GM19324 (cell line): Measurements from ENCODE around the gene BEAN1.
A peak's percentile ranks its signal among the peaks of the same experiment; 100 is the strongest.
"Not testable (repeated sequence)": the region's sequence is repeated elsewhere in the genome, so short reads cannot be mapped to it uniquely, and the experiment has no call there.

Experiments used
- ATAC-seq: cut with Tn5 transposase; IDR thresholded peaks from one replicate; pipeline ENCODE4 v1.9.1; 2021; ENCODE audit warnings: mild to moderate bottlenecking, moderate library complexity; ENCODE audit not compliant: unreplicated experiment, low FRiP score

Gene BEAN1

DNA sequence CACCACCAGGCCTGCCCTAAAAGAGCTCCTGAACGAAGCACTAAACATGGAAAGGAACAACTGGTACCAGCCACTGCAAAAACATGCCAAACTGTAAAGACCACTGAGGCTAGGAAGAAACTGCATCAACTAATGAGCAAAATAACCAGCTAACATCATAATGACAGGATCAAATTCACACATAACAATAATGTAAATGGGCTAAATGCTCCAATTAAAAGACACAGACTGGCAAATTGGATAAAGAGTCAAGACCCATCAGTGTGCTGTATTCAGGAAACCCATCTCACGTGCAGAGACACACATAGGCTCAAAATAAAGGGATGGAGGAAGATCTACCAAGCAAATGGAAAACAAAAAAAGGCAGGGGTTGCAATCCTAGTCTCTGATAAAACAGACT is 70.8 kb downstream of the BEAN1 start:
- ATAC-seq: not testable (repeated sequence)

DNA sequence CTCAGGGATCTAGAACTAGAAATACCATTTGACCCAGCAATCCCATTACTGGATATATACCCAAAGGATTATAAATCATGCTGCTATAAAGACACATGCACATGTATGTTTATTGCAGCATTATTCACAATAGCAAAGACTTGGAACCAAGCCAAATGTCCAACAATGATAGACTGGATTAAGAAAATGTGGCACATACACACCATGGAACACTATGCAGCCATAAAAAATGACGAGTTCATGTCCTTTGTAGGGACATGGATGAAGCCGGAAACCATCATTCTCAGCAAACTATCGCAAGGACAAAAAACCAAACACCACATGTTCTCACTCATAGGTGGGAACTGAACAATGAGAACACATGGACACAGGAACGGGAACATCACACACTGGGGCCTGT is 74.5 kb downstream of the BEAN1 start:
- ATAC-seq: not testable (repeated sequence)

DNA sequence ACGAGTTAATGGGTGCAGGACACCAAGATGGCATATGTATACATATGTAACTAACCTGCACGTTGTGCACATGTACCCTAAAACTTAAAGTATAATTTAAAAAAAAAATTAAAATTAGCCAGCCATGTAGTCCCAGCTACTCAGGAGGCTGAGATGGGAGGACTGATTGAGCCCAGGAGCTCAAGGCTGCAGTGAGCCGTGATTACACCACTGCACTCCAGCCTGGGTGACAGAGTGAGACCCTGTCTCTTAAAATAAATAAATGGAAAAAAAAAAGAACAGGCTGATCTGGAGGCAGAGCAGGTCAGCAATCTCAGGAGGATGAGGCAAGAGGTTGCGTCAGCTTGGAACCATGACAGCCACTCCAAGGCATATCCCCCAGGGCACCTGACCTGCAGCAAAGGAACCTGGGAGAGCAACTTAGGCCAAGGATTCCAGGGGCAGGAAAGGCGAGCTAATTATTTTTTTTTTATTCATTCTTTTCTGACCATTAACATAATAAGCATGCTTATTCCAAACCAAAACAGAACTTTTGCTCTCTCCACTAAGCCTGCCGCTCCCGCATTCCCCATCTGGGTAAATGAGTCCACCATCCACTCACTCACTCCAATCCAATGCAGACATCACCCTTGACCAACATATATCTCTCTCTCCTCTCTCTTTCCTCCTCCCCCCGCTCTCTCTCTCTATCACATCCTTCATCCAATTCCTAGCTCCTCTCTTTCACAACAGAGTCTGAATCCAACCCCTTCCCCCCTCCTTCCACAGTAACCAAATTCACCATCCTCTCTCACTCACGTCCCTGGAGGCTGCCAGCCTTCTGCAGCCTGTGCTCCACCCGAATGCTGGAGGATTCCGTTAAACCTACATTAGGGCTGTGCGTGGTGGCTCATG is 75.2 kb downstream of the BEAN1 start:
- ATAC-seq: no peak

DNA sequence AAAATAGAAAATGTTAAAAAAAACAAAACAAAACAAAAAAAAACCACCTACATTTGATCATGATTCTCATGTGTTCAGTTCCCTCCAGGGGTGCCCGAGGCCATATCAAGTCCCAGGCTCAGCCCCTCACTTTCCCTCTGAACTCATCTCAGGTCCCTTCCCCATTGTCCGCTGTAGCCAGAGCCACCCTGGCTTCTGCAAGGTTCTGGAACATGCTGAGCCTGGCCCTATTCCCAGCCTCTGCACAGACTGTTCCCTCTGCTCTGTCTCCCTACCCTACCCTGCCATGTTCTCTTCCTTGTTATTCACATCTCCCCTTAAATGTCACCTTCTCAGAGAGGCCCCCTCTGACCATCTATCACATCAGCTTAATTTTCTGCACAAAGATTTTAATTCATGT is 75.9 kb downstream of the BEAN1 start:
- ATAC-seq: no peak

DNA sequence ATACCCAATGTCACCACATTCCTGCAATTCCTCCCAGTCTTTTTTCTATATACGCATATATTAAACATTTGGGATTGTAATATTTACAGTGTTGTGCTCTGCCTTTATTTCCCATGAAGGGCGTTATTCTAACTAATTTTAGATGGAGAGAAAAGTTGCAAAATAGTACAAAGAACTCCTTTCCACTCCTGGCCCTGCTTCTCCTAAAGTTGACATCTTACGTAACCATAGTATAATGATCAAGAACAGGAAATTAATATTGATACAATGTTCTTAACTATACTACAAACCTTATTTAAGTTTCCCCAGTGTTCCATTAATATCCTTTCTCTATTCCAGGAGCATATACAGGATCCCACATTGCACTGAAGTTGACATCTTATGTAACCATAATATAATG is 76.5 kb downstream of the BEAN1 start:
- ATAC-seq: no peak

DNA sequence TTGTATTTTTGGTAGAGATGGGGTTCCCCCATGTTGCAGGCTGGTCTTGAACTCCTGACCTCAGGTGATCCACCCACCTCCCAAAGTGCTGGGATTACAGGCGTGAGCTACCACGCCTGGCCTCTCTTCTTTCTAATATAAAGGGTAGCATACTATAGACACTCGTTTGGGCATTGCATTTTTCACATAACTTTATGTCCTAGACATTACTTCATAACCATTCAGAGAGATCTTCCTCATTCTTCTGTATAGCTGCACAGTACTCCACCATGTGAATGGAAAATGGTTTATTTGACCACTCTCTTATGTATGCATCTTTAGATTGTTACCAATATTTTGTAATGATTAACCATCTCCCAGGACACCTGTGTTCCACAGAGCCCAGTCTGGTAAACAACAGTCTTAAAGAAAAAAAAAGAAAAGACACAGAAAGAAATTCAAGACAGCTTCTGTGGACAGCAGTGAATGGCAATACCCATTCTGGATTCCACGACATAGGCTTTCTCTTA is 80.7 kb downstream of the BEAN1 start:
- no peak for ATAC-seq

DNA sequence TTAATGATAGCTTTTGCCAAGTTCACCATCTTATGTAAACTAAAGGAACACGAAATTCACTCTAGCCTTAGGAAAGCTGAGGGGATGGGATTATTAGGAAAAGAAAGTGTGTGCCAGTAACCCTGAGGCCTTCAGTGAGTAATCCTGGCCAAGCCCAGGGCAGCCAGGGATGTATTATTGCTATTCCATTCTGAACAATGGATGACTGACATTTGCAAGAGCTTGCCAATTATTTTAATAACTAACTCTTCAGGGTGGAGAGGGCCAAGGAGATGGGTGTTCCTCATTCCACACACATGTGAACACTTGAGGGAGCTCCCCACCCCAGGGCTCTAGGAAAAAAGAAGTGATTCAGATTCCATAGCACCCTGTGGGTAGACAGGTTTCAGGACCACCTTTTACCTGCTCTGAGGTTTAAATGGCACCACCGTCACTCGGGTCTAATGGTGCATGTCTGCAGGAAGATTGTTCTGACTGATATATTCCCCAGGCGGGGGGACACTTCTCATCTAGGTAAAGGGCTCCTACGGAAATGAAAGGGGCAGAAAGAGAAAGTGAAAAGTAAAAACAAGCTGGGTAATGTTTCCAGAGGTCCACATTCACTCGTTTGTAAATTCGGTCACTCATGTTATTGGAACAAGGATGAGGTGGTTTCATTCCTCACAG is 81.3 kb downstream of the BEAN1 start:
- ATAC-seq: no peak

DNA sequence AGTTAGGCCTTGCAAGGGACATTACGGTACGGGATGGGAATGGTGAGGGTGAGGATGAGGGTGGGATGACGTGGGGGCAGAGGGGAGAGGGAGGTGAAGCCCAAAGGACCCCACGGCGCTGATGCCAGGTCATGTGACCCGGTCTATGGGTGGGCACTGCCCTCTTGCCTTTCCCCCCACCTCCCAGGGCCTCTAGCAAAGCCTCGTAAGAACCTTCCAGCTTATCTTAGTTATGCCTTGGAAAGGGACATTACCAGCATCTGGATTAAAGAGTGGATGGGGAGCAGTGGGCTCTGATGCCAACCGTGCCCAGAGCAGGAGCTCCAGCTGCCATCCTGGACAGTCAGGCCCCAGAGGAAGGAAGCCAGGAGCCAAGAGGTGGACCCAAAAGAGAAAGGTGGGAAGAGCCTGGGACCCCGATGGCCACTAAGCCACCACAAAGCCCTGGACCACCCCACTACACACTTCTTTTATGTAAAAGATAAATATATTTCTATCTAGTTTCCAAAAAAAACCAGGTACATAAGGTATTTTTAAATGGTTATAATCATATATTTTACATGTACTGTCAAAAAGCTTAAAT is 81.9 kb downstream of the BEAN1 start:
- ATAC-seq: no peak

DNA sequence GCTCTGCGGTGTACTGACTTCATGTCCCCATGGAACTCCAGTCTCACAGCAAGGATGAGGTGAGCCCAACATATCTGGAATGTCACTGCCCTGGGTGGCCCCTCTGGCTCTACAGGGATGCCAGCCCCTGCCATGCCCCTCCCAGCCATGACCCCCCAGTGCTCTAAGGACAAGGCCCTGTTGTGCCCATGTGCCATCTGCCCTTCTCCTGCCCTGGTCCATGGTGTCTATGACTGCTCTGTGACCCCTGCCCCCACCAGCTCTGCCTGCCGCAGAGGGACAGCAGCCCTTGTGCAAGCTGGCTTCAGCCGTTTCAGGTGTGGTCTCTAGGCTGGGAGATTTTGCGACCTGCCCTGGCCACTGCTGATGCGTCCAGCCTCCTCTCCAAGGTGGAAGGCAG is 82.5 kb downstream of the BEAN1 start:
- ATAC-seq: no peak

DNA sequence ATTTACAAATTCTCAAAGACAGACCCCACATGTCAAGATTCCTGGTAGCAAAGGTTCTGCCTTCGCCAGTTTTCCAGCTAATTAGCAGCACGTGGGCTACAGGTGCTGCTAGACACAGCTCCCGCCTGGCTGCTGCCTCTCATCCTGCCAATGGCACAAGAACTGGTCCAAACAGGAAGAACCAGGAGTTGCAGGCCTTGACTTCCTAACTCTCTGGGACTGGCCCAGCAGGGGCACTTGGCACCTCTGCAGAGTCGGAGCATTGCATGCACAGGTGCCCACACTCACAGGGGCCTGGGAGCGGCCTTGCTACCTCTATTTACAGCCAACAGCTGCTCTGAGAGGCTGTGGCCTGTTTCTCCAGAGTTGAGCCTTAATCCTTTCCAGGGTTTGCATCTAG is 83.2 kb downstream of the BEAN1 start:
- no peak for ATAC-seq

DNA sequence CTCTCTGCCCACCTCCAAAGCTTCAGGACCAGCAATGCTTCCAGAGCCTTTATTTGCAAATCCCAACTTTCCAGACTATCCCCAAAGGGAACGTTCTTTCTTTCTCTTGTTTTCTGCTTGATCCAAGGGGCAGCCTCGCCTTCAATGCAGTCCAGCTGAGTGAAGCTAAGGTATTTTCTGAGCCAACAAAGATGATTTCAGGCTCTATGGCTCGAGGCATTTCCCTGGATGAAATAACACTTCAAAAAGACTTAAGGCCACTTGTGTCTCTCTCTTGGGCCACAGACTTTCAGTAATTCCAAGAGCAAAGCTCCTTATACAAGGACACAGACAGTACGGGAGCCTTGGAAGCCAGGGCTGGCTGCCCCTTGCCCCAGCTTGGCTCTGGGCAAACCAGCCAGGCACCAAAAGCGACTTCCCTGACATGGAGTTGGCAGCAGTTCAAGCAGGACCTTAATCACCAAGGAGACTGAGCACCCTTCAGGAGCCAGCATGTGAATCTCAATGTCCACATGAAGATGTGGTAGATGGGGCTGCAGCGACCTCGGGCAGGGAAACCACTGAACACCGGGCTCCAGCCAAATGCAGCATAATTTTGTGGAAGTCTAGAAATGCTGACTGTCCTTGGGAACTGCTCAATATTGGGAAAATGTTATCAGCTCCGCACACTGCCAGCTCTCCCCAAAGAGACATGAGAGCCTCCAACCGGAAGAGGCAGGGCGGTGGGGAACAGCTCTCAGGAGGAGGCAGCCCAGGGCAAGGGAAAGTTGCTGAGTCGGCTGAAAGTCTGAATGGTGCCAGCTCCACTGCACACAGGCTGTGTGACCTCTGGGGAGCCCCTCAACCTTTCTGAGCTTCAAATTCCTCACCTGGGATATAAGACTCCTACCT is 83.9 kb downstream of the BEAN1 start:
- ATAC-seq: no peak

DNA sequence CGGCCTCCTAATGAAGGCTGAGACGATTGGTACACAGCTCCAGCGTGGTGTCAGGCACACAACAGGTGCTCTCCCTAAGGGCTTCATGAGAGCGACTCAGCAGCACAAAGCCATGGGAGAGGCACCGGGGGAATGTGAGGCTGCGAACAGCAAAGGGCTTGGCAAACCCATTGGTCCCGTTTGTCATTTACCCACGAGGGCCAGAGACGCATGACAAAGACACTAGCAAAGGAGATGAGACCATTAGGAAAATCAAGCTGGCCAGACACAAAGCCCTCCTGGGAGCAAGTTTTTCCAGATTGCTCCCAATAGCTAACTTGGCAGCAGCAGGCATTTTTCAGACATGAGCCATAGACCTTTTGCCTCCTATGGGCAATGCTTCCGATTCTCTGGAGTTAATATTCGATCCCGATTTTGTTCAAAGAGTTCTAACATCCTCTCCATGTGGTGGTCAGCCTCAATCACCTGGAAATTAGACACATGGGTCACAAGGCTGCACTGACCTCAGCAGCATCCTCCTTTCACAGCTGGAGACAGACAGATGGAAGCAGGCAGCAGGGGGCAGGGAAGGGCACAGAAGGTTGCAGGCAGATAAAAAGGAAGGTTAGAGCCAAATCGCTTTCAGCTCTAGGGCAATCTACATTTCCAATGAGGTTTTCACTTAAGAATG is 84.6 kb downstream of the BEAN1 start:
- no peak for ATAC-seq

DNA sequence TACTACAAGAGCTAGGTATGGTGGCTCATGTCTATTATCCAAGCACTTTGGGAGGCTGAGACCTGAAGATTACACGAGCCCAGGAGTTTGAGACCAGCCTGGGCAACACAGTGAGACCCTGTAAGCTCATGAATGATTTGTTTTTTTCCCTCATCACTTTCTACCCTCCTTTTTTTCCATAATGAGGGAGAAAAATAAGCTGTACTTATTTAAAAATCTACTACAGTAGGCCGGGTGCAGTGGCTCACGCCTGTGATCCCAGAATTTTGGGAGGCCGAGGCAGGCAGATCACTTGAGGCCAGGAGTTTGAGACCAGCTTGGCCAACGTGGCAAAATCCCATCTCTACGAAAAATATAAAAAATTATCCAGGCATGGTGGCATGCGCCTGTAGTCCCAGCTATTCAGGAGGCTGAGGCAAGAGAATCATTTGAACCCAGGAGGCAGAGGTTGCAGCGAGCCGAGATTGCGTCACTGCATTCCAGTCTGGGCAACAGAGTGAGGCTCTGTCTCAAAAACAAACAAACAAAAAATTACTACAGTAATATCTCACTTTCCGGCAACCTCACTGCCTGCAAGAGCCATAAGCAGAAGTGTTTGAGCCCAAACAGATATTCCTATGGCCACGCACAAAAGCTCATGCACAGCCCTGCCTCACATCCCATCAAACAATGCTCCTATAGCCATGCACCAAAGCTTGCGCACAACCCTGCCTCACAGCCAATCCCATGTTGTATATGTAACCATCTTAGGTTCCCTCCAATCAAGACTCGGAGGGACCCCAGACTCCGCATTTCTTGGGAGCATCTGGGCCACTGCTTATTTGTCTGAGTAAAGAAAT is 85.4 kb downstream of the BEAN1 start:
- ATAC-seq: no peak

DNA sequence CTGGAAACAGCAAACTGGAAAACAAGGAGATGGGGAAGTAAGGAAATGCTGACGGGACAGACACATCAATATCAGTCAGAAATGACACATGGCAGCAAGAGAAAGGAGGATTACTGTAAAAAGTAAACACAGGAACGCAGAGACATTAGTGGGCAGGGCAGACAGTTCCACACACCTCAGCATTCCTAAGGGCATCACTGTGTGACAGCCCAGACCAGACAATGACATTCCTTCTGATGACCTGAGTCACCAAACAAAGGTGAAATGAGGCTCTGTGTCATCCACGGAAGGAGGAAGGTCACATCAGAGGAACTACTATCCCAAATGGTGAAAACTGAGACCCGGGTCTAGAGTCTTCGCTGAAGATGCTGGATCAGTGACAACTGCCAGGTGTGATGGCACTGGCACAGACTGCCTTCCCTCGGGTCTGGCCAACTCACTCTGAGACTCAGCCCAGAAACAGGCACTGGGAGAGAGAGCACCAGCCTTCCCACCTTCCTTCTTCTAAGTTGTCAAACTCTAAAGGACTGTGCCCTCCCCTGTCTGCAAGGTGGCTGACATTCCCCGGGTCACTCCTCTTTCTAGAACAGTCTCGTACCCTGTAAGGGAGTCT is 86.1 kb downstream of the BEAN1 start:
- no peak for ATAC-seq

DNA sequence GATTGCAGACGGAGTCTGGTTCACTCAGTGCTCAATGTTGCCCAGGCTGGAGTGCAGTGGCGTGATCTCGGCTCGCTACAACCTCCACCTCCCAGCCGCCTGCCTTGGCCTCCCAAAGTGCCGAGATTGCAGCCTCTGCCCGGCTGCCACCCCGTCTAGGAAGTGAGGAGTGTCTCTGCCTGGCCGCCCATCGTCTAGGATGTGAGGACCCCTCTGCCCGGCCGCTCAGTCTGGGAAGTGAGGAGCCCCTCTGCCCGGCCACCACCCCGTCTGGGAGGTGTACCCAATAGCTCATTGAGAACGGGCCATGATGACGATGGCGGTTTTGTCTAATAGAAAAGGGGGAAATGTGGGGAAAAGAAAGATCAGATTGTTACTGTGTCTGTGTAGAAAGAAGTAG is 87.3 kb downstream of the BEAN1 start:
- not testable (repeated sequence) for ATAC-seq

DNA sequence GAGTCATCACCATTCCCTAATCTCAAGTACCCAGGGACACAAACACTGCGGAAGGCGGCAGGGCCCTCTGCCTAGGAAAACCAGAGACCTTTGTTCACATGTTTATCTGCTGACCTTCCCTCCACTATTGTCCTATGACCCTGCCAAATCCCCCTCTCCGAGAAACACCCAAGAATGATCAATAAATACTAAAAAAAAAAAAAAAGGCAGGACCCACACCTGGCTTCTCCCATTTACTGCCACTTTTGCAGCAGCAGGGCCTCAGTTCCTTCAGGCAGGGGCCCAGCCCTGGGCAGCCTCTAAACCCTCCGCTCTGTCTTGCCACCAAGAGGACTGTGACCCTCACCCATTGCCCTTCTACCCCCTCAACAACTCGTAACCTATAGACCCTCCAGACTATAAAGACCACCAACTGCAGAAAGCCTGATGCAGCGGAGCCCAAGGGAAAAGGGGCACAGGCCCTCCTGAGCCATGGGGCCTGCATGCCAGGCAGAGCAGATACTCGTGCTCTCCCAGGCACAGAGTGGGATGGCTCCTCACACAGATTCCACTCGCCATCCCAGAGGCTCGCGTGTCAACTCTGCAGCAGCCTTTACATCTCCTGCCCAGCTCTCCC is 88.0 kb downstream of the BEAN1 start:
- not testable (repeated sequence) for ATAC-seq

DNA sequence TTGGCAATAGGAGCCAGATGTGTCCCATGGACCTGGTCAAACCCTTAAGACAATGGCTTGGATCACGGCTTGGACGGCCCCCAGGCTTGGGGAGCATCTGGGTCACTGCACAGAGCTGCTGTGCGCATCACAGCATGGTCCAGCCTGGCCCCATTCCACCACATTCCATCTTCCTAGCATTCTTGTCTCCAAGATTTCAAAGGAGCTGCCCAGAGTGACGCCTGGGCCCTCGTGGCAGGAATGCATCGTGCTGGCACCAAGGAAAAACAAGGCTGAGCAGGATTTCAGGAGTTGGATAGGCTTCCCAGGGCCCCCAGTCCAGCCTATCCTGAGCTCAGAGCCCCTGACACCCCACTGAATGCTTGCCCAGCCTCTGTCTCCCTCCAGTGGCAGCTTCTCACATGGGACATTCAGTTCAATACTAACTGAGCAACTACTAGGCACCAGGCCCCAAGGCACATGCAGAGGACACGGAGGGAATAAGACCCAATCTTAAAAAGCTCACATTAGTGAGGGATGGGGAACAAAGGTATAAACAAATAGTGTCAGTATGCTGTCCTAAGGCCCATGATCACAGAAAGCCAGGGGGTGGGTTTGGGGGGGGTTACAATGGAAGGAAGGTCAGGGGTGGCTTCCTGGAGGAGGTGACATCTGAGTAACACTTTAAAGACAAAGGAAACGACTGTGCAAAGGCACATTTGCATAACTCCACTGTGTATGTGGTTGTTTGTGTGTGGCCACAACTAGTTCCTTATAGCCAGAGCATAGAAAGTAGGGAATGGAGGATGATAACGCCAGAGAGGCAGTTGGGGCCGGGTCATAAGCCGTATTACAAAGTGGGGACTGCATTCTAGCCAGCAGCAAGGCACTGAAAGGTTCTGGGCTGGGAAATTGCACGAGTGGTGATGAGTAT is 88.8 kb downstream of the BEAN1 start:
- peak; percentile 3 for ATAC-seq
